GM10248 (cell line): Measurements from ENCODE around the gene SPATA2.

ENCODE experiments used
- CTCF ChIA-PET: fragments of 300-600 bp; sonication (Branson Sonifier 250); formaldehyde crosslinking; extraction: SDS; loops from one replicate; lab custom pipeline; 2021; ENCODE audit warnings: antibody characterized with exemption; lab: Yijun Ruan, JAX
- POLR2A ChIA-PET: fragments of 350-650 bp; sonication (Branson Sonifier 250); formaldehyde crosslinking; extraction: SDS; loops from one replicate; lab custom pipeline; 2020; ENCODE audit warnings: antibody characterized with exemption; lab: Yijun Ruan, JAX
- DNase-seq: peaks from one replicate; pipeline ENCODE4 v3.0.0; 2012; ENCODE audit errors: extremely low spot score
- CTCF ChIP-seq: IDR thresholded peaks from 2 replicates; pipeline ENCODE4 v1.5.1; 2012; ENCODE audit warnings: mild to moderate bottlenecking, low read depth; ENCODE audit errors: extremely low read depth, missing control alignments, control extremely low read depth

Gene SPATA2

GRCh38 chr20:49935746-49936152 lies 20.4 kb upstream of the SPATA2 start:
- DNase-seq: no peak
- TF ChIP-seq CTCF: no peak
- ChIA-PET POLR2A (interaction anchor here (1.0 to 1.1 kb wide), 2 partner anchors 9 to 19 kb away, joined by 3 to 16 read pairs; partner anchors contain the start of gene SPATA2), CTCF (interaction anchor here (1.1 to 5.2 kb wide), 7 partner anchors 10 to 233 kb away, joined by 4 to 25 read pairs (median 9); partner anchors contain the start of gene SPATA2)

GRCh38 chr20:49929142-49929494 lies 13.8 kb upstream of the SPATA2 start:
- TF ChIP-seq CTCF: peak; percentile 1
- DNase-seq: no peak
- POLR2A ChIA-PET: no interaction called here
- CTCF ChIA-PET: interaction anchor here (0.6 to 2.3 kb wide), 5 partner anchors 9 to 387 kb away, joined by 3 to 13 read pairs (median 7); partner anchors contain the start of gene SPATA2

GRCh38 chr20:49928411-49929141 lies 13.2 kb upstream of the SPATA2 start:
- DNase-seq: peak; percentile 78
- TF ChIP-seq CTCF: peak; percentile 89
- ChIA-PET POLR2A (no interaction called here), CTCF (interaction anchor here (0.7 to 2.3 kb wide), 4 partner anchors 9 to 50 kb away, joined by 3 to 13 read pairs (median 8); partner anchors contain the start of gene SPATA2)

GRCh38 chr20:49925901-49926454 lies 10.6 kb upstream of the SPATA2 start:
- CTCF ChIA-PET: interaction anchor here (2.1 kb wide), 1 partner anchor 10 kb away, joined by 10 read pairs; the partner anchor contains the start of gene RNF114
- TF ChIP-seq CTCF: no peak
- POLR2A ChIA-PET: no interaction called here
- no peak for DNase-seq

GRCh38 chr20:49924247-49924646 lies 8.9 kb upstream of the SPATA2 start:
- CTCF ChIA-PET: interaction anchor here (1.0 to 1.4 kb wide), 5 partner anchors 8 to 147 kb away, joined by 3 to 5 read pairs (median 3); no protein-coding TSS in a partner anchor
- DNase-seq: no peak
- TF ChIP-seq CTCF: no peak
- POLR2A ChIA-PET: no interaction called here

GRCh38 chr20:49919461-49919860 lies 4.1 kb upstream of the SPATA2 start:
- TF ChIP-seq CTCF: no peak
- POLR2A ChIA-PET: no interaction called here
- CTCF ChIA-PET: interaction anchor here (3.0 kb wide), 1 partner anchor 11 kb away, joined by 12 read pairs; no protein-coding TSS in a partner anchor
- no peak for DNase-seq
